Hepatocyte (in vitro differentiated cells): ENCODE measurements around the gene PCDH9. TPM values are rescaled to one million over a fixed set of nuclear protein-coding genes. Genes with fewer than 3 reads are reported as not detected.
A peak's percentile ranks its signal among the peaks of the same experiment; 100 is the strongest.

ENCODE experiments used
- DNase-seq: peaks from one replicate; pipeline ENCODE4 v3.0.0-alpha.2; 2016; ENCODE audit warnings: low spot score
- H2AFZ ChIP-seq: fragments of 200-600 bp; sonication (generic); 2 replicates; pipeline ENCODE4 v1.6.0; 2016; ENCODE audit warnings: antibody characterized with exemption, mild to moderate bottlenecking
- H3K27ac ChIP-seq: fragments of 200-600 bp; sonication (generic); 2 replicates; pipeline ENCODE4 v1.5.1; 2016; ENCODE audit warnings: mild to moderate bottlenecking
- H3K27me3 ChIP-seq: fragments of 200-600 bp; sonication (generic); 2 replicates; pipeline ENCODE4 v1.6.1; 2016
- H3K36me3 ChIP-seq: fragments of 200-600 bp; sonication (generic); replicated peaks from 2 replicates; pipeline ENCODE4 v1.5.1; 2016; ENCODE audit warnings: low read depth; ENCODE audit not compliant: insufficient read depth
- H3K4me1 ChIP-seq: fragments of 200-600 bp; sonication (generic); 2 replicates; pipeline ENCODE4 v1.5.1; 2016; ENCODE audit warnings: mild to moderate bottlenecking, moderate library complexity; ENCODE audit not compliant: insufficient read depth
- H3K4me2 ChIP-seq: fragments of 200-600 bp; sonication (generic); 2 replicates; pipeline ENCODE4 v1.6.0; 2016
- H3K4me3 ChIP-seq: fragments of 200-600 bp; sonication (generic); 2 replicates; pipeline ENCODE4 v1.5.1; 2016; ENCODE audit warnings: mild to moderate bottlenecking
- H3K79me2 ChIP-seq: fragments of 200-600 bp; sonication (generic); 2 replicates; pipeline ENCODE4 v1.6.0; 2017; ENCODE audit warnings: mild to moderate bottlenecking
- H3K9me2 ChIP-seq: fragments of 200-600 bp; sonication (generic); replicated peaks from 2 replicates; pipeline ENCODE4 v1.6.0; 2017; ENCODE audit warnings: mild to moderate bottlenecking; ENCODE audit not compliant: insufficient read depth
- H3K9me3 ChIP-seq: fragments of 200-600 bp; sonication (generic); 2 replicates; pipeline ENCODE4 v1.5.1; 2016; ENCODE audit warnings: low read depth, mild to moderate bottlenecking
- H4K20me1 ChIP-seq: fragments of 200-600 bp; sonication (generic); 2 replicates; pipeline ENCODE4 v1.6.0; 2016; ENCODE audit warnings: mild to moderate bottlenecking; ENCODE audit not compliant: insufficient read depth, poor library complexity, severe bottlenecking
- CTCF ChIP-seq: fragments of 200-600 bp; sonication (generic); IDR thresholded peaks from 2 replicates; pipeline ENCODE4 v1.5.1; 2016; ENCODE audit warnings: antibody characterized with exemption, mild to moderate bottlenecking; ENCODE audit not compliant: poor library complexity
- EZH2 ChIP-seq: fragments of 200-600 bp; sonication (generic); IDR thresholded peaks from 2 replicates; pipeline ENCODE4 v1.6.1; 2016; ENCODE audit warnings: antibody characterized with exemption, mild to moderate bottlenecking, borderline replicate concordance
- EZH2phosphoT487 ChIP-seq: fragments of 200-600 bp; sonication (generic); IDR thresholded peaks from one replicate; pipeline ENCODE4 v1.6.1; 2018; ENCODE audit warnings: antibody characterized with exemption, mild to moderate bottlenecking, low read depth, moderate library complexity; ENCODE audit not compliant: unreplicated experiment, severe bottlenecking
- WGBS: methylation state at CpG from one replicate; pipeline ENCODE4 v1.1.6; 2016; ENCODE audit warnings: low lambda C conversion rate; ENCODE audit errors: missing lambda C conversion rate; 5-methylcytosine and 5-hydroxymethylcytosine counted together
- polyA plus RNA-seq: library from polyadenylated mRNA; unstranded; fragments of >200 nt; fragmentation: Nextera tagmentation; extraction: Ambion mirVana; gene quantifications from 2 replicates; pipeline ENCODE4 v1.2.1, GENCODE V29; 2016
- total RNA-seq: library from RNA; depleted of rRNA; stranded (reverse); fragments of >200 nt; gene quantifications from 2 replicates; pipeline ENCODE4 v1.2.3, GENCODE V29; 2014

Gene PCDH9
- total and polyA plus RNA-seq, 2 experiments from 2014 or later = 6.9 to 15.0 TPM

- H3K9me2 ChIP-seq = no peaks in the 10 kb centered on the region
- TF ChIP-seq EZH2 (no peak), EZH2phosphoT487 (no peak), CTCF (no peak)
- no peaks in the 10 kb centered on the region for H3K9me3 ChIP-seq
- H3K27ac ChIP-seq = no peak overlapping the region
- no peak overlapping the region for H3K4me3 ChIP-seq
- no peak overlapping the region for H2AFZ ChIP-seq
- H3K4me1 ChIP-seq = no peaks in the 10 kb centered on the region
- 75% methylated on average over 7 of the region's 7 CpGs for WGBS
- peak; percentile 4 for DNase-seq
- H3K27me3 ChIP-seq = no peaks in the 10 kb centered on the region
- H3K36me3 ChIP-seq = no peaks in the 10 kb centered on the region
- H4K20me1 ChIP-seq = no peaks in the 10 kb centered on the region
- no peak overlapping the region for H3K4me2 ChIP-seq
- no peaks in the 10 kb centered on the region for H3K79me2 ChIP-seq
Observed at GRCh38 chr13:66659701-66660467, 570.3 kb downstream of the PCDH9 start.

GRCh38 chr13:66659286-66659685, 570.9 kb downstream of the PCDH9 start:
- Histone ChIP-seq H3K27ac (no peak overlapping the region), H3K36me3 (no peaks in the 10 kb centered on the region), H3K9me3 (no peaks in the 10 kb centered on the region), H3K27me3 (no peaks in the 10 kb centered on the region), H3K9me2 (no peaks in the 10 kb centered on the region), H3K79me2 (no peaks in the 10 kb centered on the region), H4K20me1 (no peaks in the 10 kb centered on the region), H2AFZ (no peak overlapping the region), H3K4me3 (no peak overlapping the region), H3K4me1 (no peaks in the 10 kb centered on the region), H3K4me2 (no peak overlapping the region)
- WGBS = 85% methylated on average over 2 of the region's 2 CpGs
- DNase-seq = no peak
- no peak for TF ChIP-seq EZH2
- TF ChIP-seq CTCF = no peak
- TF ChIP-seq EZH2phosphoT487 = no peak

- Histone ChIP-seq H2AFZ (peak overlapping the region; percentile 6), H4K20me1 (no peaks in the 10 kb centered on the region), H3K4me2 (no peak overlapping the region), H3K79me2 (no peaks in the 10 kb centered on the region), H3K9me2 (no peaks in the 10 kb centered on the region), H3K36me3 (no peaks in the 10 kb centered on the region), H3K4me1 (no peaks in the 10 kb centered on the region), H3K27ac (peak overlapping the region; percentile 39), H3K4me3 (no peak overlapping the region), H3K27me3 (no peaks in the 10 kb centered on the region), H3K9me3 (peaks cover 6% of the 10 kb centered on the region)
- TF ChIP-seq EZH2phosphoT487 = no peak
- no peak for TF ChIP-seq EZH2
- no peak for TF ChIP-seq CTCF
- 64% methylated on average over 6 of the region's 6 CpGs for WGBS
- DNase-seq = peak; percentile 50
Observed at GRCh38 chr13:66657165-66657881, 572.8 kb downstream of the PCDH9 start.
